GM19395 (cell line): Measurements from ENCODE around the gene FAM193B.
"Not testable (repeated sequence)": the region's sequence is repeated elsewhere in the genome, so short reads cannot be mapped to it uniquely, and the experiment has no call there.

Experiments used
- ATAC-seq: cut with Tn5 transposase; IDR thresholded peaks from one replicate; pipeline ENCODE4 v1.9.1; 2021; ENCODE audit warnings: mild to moderate bottlenecking, moderate library complexity; ENCODE audit not compliant: unreplicated experiment

The FAM193B gene

GRCh38 chr5:177487975-177488374, 66.4 kb downstream of the FAM193B start:
- no peak for ATAC-seq

GRCh38 chr5:177487144-177487543, 67.2 kb downstream of the FAM193B start:
- no peak for ATAC-seq

- ATAC-seq, result no peak
Measured at GRCh38 chr5:177486256-177486655, 68.1 kb downstream of the FAM193B start.

- not testable (repeated sequence) for ATAC-seq
Measured at GRCh38 chr5:177485753-177486152, 68.6 kb downstream of the FAM193B start.

GRCh38 chr5:177484902-177485549, 69.3 kb downstream of the FAM193B start:
- no peak for ATAC-seq

GRCh38 chr5:177483994-177484901, 70.1 kb downstream of the FAM193B start:
- ATAC-seq, result no peak

GRCh38 chr5:177483042-177483441, 71.3 kb downstream of the FAM193B start:
- no peak for ATAC-seq

GRCh38 chr5:177482359-177482795, 72.0 kb downstream of the FAM193B start:
- no peak for ATAC-seq

- ATAC-seq, result no peak
Measured at GRCh38 chr5:177479774-177480173, 74.6 kb downstream of the FAM193B start.

GRCh38 chr5:177478711-177479646, 75.4 kb downstream of the FAM193B start:
- ATAC-seq, result no peak

GRCh38 chr5:177477701-177478477, 76.5 kb downstream of the FAM193B start:
- ATAC-seq, result no peak

GRCh38 chr5:177476531-177477233, 77.7 kb downstream of the FAM193B start:
- no peak for ATAC-seq

GRCh38 chr5:177475563-177476427, 78.6 kb downstream of the FAM193B start:
- ATAC-seq, result no peak

GRCh38 chr5:177474846-177475562, 79.4 kb downstream of the FAM193B start:
- no peak for ATAC-seq

- no peak for ATAC-seq
Measured at GRCh38 chr5:177474002-177474476, 80.3 kb downstream of the FAM193B start.

GRCh38 chr5:177473443-177474001, 80.8 kb downstream of the FAM193B start, which contains the start of gene DBN1:
Gene DBN1, minus strand, starts transcription at chr5:177473634. Its CDS starts 113 bp downstream, at chr5:177473521.
- ATAC-seq, result peak; percentile 28
